HL-60 (cell line): Measurements from ENCODE around the gene PRC1.

ENCODE experiments used
- DNase-seq, 2 experiments: peaks; one replicate each; pipeline ENCODE4 v3.0.0-alpha.2; 2010 to 2020; ENCODE audit warnings: low read depth in 1 of 2, low spot score in 1 of 2
- H3K27ac ChIP-seq: fragments of 250-450 bp; sonication (Bioruptor Pico); replicated peaks from 2 replicates; pipeline ENCODE4 v1.5.1; 2020; ENCODE audit warnings: mild to moderate bottlenecking, moderate library complexity
- H3K27me3 ChIP-seq: fragments of 250-450 bp; sonication (Bioruptor Pico); 2 replicates; pipeline ENCODE4 v1.5.1; 2021; ENCODE audit warnings: mild to moderate bottlenecking, moderate library complexity; ENCODE audit not compliant: insufficient read depth, poor library complexity, severe bottlenecking
- H3K4me3 ChIP-seq: replicated peaks from 2 replicates; pipeline ENCODE4 v1.5.1; 2011; ENCODE audit warnings: mild to moderate bottlenecking, control low read depth, low read length; ENCODE audit not compliant: insufficient read depth
- GABPA ChIP-seq: IDR thresholded peaks from 2 replicates; pipeline ENCODE4 v1.6.1; 2012; ENCODE audit warnings: low read depth
- POLR2AphosphoS5 ChIP-seq: IDR thresholded peaks from 2 replicates; pipeline ENCODE4 v1.6.1; 2012; ENCODE audit warnings: low read depth
- REST ChIP-seq: IDR thresholded peaks from 2 replicates; pipeline ENCODE4 v1.6.1; 2012; ENCODE audit warnings: low read depth; ENCODE audit not compliant: insufficient replicate concordance
- SPI1 ChIP-seq: IDR thresholded peaks from 2 replicates; pipeline ENCODE4 v1.6.1; 2012; ENCODE audit warnings: low read depth, mild to moderate bottlenecking, borderline replicate concordance
- TF ChIP-seq, protein P1 (sequence below): IDR thresholded peaks from one replicate; pipeline ENCODE4 v1.5.1; 2011; ENCODE audit warnings: low read length, control low read depth, inconsistent platforms; ENCODE audit not compliant: insufficient read depth

The PRC1 gene

GRCh38 chr15:90933301-90933700 is 61.0 kb downstream of the PRC1 start:
- Histone ChIP-seq H3K27ac (no peak overlapping the region), H3K27me3 (no peaks in the 10 kb centered on the region), H3K4me3 (no peak overlapping the region)
- no peak for DNase-seq
- TF ChIP-seq POLR2AphosphoS5: no peak
- no peak for TF ChIP-seq GABPA
- TF ChIP-seq REST: no peak
- TF ChIP-seq, protein P1, sequence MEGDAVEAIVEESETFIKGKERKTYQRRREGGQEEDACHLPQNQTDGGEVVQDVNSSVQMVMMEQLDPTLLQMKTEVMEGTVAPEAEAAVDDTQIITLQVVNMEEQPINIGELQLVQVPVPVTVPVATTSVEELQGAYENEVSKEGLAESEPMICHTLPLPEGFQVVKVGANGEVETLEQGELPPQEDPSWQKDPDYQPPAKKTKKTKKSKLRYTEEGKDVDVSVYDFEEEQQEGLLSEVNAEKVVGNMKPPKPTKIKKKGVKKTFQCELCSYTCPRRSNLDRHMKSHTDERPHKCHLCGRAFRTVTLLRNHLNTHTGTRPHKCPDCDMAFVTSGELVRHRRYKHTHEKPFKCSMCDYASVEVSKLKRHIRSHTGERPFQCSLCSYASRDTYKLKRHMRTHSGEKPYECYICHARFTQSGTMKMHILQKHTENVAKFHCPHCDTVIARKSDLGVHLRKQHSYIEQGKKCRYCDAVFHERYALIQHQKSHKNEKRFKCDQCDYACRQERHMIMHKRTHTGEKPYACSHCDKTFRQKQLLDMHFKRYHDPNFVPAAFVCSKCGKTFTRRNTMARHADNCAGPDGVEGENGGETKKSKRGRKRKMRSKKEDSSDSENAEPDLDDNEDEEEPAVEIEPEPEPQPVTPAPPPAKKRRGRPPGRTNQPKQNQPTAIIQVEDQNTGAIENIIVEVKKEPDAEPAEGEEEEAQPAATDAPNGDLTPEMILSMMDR: no peak

DNA sequence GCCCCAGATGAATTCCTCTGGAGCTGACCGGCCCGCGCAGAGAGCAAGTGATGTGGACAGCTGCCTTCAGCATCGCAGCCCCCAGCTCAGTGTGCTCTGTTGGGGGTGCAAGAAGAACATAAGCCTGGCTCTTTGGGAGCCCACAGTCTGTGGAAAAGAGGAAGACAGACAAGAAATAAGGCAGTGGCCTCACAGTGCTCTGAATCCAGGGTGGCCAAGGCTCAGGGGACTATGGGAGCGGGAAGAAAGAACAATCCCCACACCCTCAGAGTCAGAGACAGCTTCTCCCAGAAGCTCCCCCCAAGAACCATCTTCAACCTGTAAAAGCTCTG is 61.7 kb downstream of the PRC1 start:
- TF ChIP-seq POLR2AphosphoS5 (no peak), GABPA (no peak), SPI1 (peak; percentile 48; the same call in 1 of the 2 replicates)
- TF ChIP-seq, protein P1: no peak
- Histone ChIP-seq H3K4me3 (peak overlapping the region; percentile 75; the same call in 1 of the 2 replicates), H3K27ac (peak overlapping the region; percentile 93), H3K27me3 (no peaks in the 10 kb centered on the region)
- no peak for DNase-seq

GRCh38 chr15:90931828-90932659 is 62.3 kb downstream of the PRC1 start, which contains the start of gene HDDC3:
HDDC3 (minus strand) TSS chr15:90932549; CDS start chr15:90932540, 9 bp downstream.
- peak; percentile 82 to 97 for DNase-seq
- peak within 1 kb of the TSS; percentile 93 for H3K27ac ChIP-seq
- no peaks in the 10 kb centered on the region for H3K27me3 ChIP-seq
- peak within 1 kb of the TSS; percentile 75 for H3K4me3 ChIP-seq
- TF ChIP-seq POLR2AphosphoS5 (peak; percentile 76), SPI1 (no peak), REST (no peak), GABPA (no peak)
- TF ChIP-seq, protein P1: peak; percentile 91

- peak overlapping the region; percentile 75 for H3K4me3 ChIP-seq
- no peak for TF ChIP-seq GABPA
- TF ChIP-seq POLR2AphosphoS5: no peak
- TF ChIP-seq, protein P1: no peak
- TF ChIP-seq SPI1: no peak
- TF ChIP-seq REST: no peak
- no peak for DNase-seq
- H3K27me3 ChIP-seq: no peaks in the 10 kb centered on the region
- peak overlapping the region; percentile 93 for H3K27ac ChIP-seq
These were observed 62.8 kb downstream of the PRC1 start for GRCh38 chr15:90931575-90931827.
